Stimulated activated CD4-positive, alpha-beta T cell treated with anti-CD3 and anti-CD28 coated beads, Interleukin-15, amount 100 ng/mL, for 48 hours (primary cell): ENCODE data around the gene RIPOR2.
"Not testable (repeated sequence)": the region's sequence is repeated elsewhere in the genome, so short reads cannot be mapped to it uniquely, and the experiment has no call there.

ENCODE experiments used
- DNase-seq, 2 donors: peaks; one replicate each; pipeline ENCODE4 v3.0.0-alpha.2; 2020; ENCODE audit warnings: low read depth in 2 of 2

Gene RIPOR2

DNA sequence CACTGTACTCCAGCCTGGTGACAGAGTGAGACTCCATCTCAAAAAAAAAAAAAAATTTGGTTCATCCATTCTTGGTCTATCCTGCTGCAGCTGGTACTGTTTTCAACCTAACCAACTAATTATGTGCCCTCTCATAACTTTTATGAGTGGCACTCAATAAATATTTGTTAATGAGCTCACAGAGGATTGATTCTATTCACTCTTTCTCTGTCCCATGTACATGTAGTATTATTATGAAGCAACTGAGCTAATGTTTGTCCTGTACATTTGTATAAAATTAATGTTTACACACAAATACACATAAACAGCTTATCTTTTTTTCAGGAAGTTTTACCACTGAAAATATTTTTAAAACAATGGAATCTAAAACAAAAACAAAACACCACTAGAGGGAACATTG is 10.1 kb downstream of the RIPOR2 start:
- no peak for DNase-seq

DNA sequence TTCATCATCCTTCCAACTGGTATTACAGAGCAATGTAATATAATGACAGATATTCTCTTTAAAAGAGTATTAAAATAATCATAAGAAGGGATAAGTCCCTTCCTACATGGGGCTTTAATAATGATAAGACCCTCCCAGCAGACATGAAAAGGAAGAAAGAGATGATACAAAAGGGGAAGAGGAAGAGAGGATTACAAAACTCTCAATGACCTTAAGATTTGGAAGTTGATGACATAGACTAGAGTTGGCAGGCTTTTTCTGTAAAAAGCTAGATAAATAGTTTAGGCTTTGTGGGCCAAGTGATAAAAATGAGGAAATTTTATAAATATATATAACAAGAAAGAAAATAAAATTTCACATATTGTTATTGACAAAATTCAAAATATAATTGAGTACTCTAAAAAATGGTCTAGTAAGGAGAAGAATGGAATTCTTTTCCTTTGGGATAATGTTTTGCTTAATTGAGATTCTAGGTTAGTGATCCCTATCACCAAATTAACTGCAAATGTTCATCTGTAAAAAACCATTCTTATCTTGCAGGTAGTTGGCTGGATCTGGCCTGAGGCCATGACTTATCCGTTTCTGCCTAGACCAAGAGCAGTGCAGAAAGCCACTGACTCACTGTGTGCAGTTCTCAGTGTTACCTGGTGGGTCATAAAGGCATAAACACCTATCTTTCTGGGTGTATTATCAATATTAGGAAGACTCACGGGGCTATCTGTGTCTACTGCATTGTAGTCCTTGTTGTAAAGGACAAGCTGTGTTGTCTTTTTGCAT is 11.0 kb downstream of the RIPOR2 start:
- DNase-seq = no peak

DNA sequence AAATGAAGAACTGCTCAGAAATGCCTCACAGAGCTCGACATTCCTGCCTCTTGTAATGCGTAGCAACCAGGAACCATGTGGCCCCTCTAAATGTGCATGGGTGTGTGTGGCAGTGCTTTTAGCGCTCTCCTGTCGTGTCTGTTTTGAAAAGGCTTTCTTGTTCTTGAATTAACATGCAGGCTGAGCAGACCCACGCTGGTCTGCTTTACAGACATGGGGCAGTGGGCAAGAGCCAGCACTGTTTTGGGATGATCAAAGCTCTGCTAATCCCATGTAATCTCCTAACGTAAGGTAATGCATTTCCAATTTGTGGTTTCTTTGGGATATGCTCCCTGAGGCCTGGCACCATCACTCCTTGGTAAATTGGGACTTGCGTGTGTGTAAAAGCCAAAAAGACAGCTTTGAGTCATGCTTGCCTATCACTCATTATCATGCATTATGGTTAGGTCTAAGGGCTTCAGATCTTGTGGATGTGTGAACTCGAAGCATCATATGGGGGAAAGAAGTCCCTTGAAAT is 11.8 kb downstream of the RIPOR2 start:
- DNase-seq = no peak

DNA sequence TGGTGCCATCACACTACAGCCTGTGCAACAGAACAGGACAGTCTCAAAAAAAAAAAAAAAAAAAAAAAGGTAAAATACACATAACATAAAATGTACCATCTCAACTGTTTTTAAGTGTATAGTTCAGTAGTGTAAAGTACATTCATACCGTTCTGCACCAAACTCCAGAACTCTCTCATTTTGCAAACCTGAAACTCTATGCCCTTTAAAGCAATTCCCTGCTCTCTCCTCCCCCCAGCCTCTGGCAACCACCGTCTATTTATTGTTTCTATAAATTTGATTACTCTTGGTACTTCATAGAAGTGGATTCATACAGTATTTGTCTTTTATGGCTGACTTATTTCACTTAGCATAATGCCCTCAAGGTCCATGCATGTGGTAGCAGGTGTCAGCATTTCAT is 12.9 kb downstream of the RIPOR2 start:
- no peak for DNase-seq

DNA sequence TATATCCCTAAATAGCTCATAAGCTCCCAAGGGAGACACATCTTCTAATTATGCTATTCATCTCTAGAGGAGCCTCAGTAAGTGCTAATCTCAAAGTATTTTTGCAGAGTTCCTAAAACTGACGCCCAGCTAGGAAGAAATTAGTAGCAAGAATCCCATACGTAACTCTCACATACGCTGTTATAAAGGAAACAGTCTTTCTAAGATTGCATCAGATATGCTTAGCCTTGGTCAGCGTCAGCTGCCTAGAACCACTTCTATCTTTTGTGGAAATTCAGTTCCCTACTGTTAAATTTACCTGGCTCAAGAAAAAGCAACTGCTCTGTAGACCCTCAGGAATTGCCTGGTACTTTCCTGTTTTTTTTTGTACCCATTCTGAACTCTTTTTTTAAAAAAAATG is 13.6 kb downstream of the RIPOR2 start:
- no peak for DNase-seq

DNA sequence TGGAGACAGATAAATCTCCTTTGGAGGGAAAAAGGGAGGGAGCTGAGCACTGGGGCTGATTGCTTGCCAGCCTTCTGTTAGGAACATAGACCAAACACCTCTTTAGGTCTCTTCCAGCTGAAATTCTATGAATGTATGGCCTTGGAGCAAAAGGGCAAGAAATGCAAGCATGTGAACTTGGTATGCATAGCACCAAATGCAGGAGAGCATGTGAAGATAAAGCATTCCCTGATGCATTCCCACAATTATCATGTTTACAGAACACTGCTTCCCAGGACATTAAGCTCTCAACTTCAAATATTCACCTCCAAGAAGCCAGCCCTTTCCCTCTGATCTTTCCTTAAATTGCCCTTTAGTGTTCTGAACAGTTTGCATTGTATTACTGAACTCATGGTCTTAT is 15.6 kb downstream of the RIPOR2 start:
- no peak for DNase-seq

DNA sequence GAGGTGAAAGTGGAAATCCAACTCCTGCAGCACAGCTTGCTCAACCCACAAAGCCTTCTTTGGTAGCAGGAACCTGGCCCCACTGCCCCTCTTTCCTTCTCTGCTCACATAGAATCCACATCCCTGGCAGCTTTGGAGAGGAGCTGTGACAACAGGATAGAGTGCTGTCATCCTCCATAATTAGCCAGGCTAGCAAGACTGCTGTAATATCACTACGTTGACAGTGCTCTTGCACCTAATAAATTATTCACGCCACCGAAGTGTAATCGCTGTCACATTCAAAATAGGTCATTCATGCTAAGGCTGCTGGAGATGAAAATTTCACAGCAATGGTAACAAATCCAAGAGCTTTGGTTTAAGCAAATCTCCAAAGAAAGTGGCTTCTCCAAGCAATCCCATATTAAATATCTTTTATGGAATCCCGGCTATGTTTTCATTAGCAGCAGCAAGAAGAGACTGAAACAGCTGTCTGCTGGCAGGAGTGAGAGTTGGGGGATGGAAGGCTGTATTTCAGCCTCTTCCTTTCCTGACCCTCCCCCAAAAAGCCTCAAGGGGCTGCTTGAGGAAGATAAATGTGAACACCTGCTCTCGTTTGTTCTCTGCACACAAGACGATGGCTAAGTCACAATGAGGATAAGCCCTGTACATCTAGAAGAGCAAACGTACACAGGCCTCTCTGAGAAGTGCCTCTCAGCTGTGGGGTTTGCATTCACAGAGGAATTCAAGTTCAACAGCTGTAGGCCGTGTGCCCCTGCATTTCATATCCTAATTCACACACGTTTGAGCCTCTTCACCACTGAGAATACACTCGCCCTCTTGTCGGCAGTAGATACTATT is 16.5 kb downstream of the RIPOR2 start:
- no peak for DNase-seq

DNA sequence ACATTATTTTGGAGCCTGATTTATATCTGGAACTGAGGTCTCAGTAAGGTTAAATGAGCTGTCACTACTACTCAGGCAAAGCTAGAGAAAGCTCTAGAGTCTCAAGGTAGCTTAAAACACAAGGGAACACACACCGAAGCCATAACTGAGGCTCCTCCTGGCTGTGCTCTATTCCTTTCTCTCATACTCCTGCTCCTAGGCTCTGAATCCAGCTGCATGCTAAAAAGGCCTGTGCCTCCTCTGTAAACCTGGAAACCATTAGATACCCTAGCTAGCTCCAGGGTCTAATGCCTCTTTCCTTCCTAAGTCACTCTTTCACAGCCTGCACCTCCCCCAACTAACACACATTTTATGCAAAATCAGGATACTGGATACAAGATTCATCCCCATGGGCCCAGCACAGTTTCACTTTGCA is 17.1 kb downstream of the RIPOR2 start:
- no peak for DNase-seq

DNA sequence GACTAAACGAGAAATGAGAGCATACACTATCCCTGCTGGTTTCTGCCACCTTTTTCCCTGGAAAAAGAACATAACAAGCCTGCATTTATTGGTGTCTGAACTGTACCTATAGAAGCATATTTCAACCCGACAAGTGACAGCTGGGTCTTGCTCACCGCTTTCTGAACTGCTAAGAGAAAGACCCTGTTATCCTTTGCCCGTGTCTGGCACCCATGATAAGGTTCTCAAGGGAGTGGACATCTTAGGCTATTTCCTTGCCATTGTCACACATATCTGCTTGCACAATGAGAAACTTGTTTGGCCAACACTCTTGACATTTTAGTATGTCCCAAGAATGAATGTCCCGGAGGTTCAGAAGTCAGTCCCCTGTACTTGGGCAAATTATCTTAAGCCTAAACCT is 19.3 kb downstream of the RIPOR2 start:
- DNase-seq = no peak

DNA sequence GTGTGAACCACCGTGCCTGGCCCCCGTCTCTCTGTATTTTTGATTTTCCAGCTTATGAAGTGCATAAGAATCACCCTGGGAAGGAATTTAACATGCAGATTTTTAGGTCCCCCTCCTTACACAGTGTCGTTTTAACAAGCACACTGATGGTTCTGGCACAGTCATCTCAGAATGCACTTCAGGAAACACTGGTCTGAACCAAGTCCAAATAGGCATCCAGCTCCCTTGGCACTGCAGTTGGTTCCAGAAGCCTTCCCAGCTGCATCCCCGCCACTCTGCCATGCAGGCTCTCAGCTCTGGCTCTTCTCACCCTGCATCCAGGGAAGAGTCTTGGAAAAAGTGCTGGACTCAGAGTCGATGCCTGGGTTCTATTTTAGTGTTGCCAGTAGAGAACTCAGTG is 20.1 kb downstream of the RIPOR2 start:
- DNase-seq = no peak

DNA sequence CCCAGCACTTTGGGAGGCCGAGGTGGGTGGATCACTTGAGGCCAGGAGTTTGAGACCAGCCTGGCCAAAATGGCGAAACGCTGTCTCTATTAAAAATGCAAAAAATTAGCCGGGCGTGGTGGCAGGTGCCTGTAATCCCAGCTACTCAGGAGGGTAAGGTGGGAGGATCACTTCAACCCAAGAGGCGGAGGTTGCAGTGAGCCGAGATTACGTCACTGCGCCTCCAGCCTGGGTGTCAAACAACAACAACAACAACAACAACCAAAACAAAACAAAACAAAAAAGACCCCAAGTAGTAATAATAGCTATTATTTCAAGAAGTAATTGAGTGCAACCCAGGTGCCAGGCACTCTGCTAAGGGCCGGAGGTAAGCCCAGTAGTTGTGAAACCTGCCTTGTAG is 21.7 kb downstream of the RIPOR2 start:
- DNase-seq = not testable (repeated sequence)

DNA sequence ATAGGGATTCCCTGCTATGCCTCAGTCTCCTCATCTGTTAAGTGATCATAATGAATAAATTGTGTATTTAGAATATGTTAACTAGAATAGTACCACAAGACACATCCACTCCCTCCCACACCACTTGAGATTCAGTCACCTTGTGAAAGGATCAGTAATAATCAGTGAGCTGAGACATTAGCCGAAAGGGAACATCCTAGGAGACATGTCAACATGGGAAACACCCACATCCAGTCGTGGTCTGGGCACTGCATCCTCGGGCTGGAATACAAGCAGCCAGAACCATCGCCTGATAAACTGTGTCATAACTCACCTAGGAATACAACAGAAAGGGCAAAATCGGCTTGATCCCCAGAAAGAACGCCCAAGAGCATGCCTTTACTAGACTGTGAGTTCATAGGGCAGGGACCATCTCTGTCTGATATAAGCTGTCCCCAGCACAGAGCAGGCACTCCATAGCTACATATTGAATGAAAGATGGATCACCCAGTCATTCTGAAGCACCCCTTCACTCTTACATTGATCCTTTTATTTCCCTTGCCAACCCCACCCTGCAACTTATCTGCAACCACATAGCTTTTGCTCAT is 23.9 kb downstream of the RIPOR2 start:
- no peak for DNase-seq

DNA sequence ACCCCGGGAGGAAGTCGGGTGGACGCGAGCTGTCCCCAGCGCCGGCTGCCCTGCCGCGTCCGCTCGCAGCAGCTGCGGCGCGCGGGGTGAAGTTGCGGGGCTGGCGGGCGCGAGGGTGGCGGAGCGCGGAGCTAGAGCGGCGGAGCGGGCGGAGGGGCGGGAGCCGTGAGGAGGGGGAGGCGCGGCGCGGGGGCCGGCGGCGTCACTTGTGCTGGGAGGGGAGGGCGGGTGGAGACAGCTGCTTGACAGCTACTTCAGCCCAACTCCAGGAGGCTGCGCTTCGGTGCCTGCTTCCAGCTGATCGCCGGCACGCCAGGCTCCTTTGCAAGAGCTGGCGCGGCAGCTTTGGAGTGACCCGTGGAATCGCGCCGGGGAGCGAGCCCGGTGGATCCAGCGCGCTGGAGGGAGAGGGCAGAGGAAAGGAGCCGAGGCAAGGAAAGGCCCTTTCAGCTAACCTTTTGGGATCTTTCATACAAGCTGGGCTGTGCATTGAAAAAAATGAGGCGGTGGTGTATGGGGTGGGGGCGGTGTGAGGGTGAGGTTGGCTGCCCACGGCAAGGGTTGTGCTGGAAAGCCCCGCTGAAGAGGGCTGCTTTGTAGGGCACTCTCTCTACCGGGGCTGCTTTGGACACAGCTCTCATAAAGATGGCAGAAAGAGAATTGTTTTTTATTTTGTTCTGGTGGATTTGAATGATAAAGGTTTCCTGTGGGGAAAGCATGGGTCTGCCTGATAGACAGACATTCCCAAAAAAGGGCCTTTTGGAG is 24.6 kb downstream of the RIPOR2 start:
- no peak for DNase-seq

DNA sequence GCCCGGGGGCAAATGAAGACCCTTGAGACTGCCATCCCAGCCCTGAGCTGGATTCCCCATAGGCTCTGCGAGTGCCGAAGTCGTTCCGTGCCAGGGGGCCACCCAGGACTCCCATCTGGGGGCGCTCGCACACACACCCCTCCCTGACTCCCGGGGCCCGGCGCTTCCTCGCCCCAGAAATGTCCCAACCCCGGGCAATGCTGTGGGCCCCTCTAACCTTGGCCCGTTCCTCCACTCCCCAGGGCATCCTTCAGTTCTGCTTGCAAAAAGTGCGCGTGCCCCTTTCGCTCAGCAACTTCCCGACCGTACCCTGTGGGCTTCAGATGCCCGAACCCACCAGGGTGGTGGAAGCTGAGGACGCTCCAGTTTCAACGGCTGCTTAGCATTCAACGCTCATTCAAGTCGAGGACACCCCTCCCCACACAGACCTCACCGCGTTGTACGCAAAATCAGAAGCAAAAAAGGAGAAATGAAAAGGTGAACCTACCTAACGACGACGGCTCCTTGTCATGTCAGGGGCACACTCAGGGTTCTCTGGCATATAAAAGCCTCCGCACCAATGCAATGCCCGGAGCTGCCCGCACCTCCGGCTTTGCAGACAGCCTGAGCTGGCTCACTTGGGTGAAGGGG is 25.3 kb downstream of the RIPOR2 start:
- DNase-seq = no peak

DNA sequence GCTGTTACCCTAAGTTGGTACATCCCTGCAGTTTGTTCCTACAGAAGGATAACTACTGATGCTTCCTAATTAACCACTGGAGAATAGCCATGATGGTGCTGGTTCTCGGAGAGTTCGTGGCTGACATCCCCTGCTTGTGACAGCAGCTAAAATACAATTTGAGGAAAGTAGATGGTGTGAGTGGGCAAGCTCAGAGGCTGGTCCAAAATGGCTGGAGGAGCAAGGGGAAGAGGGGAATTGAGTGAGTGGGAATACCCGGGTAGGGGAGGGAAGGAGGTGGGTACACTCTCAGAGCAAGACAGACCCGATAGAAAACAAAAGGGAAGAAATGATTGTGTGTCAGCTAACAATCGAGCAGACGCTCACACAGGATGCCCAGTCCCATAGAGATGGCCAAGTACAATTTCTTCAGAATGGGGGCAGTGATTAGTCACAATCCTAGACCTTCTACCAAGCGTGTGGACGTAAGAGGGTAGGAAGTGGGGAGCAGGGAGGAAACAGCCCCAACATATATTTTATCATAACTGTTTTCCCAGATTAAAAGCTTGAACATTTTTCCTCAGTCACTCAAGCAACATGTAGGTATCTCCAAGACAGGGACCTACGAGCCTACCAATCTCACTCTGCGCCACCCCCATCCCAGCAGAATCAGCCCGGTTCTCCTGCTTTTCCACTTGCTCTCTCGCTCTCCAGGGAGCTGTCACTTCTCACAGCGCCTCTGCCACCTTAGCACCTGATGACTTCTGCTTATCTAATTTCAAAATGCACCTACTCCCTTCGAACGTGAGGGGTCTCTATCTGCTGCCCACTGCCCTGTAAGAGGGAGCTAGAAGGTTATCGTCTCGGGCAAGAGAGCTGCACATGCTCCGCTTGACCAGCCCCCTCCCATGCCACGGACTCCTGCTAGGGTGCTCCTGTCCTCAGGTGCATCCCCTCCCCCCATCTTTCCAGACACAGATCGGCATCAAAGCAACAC is 26.2 kb downstream of the RIPOR2 start:
- no peak for DNase-seq

DNA sequence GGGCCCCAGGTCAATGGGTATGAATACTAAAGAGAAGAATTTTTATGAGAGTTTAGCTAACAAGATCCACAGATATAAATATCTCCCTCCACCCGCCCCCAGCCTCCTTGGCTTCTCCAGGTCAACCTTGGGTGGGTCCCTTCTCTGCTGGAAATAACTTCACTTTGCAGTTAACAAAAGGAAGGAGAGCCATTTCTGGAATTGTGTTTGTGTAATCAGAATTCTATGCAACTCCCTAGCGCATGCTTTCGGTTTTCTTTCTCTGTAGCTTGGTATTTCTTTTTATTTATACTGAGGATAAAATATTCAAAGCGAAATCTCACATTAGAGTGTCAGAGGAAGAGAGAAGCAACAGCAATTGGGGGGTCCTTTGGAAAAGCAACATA is 27.1 kb downstream of the RIPOR2 start:
- DNase-seq = no peak

DNA sequence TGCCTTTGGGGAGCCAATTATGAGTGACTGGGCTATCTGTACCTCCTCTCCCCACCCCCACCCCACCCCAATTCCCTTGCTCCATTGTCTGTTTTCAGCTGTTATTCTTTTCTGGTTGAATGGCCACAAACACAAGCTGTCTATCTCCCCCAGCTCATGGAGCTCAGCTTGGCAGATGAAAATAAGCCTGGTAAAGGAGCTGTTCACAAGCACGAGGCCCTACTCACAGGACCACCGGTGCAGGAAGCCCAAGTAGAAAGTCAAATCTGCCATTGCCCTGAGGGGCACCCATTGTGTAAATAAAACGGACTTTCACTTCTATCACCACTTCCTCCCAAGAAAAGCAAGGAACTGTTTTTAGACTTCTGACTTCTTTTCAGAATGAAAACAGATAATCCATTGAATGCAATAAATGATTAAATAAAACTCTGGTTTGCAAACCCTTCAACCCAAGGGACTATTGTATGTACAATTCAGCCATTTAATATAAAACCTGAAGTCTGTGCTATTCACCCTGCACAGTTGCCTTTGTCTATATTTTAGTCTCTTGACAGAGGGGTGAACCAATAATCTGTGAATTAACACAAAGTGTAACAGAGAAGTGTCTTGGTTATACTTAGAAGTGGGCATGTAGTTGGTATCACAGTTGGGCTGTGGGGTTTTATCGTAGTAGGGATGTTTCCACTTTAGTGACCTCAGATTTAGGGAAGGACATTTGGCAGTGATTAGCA is 27.7 kb downstream of the RIPOR2 start:
- DNase-seq = no peak

DNA sequence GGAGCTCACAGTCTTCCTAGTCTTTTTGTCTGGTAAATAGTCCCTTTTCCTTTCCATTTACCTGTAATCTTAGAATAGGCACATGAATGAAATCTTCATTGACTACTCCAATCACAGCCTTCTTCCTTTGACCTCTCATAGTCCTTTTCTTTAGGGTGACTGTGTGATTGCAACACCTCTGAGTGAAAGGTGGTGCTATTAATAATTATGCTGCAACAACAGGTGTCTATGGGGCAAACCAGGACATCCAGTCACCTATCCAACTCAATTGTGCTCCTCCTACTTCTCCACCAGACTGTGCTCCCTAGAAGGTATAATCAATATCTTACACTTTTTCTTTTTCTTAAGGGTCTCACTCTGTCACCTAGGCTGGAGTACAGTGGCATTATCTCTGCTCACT is 29.4 kb downstream of the RIPOR2 start:
- DNase-seq = no peak

DNA sequence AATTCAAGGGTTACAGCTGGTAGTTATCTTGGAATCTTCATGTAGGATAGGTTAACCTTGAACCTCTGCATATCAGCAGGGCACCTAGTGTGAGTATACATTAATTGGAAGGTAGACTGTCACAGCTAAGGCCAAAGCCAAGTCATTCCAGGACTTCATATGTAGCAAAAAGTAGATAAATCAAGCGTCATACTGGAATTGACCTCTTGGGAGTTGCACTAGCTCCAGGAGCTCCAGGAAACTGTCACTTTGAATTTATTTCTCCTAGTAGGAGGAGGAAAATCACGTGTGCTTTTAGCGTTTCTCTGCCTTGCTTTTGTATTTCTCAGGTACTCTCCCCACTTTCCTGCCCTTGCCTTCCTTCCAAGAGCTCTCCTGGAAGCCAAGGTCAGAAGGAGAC is 30.3 kb downstream of the RIPOR2 start:
- no peak for DNase-seq

DNA sequence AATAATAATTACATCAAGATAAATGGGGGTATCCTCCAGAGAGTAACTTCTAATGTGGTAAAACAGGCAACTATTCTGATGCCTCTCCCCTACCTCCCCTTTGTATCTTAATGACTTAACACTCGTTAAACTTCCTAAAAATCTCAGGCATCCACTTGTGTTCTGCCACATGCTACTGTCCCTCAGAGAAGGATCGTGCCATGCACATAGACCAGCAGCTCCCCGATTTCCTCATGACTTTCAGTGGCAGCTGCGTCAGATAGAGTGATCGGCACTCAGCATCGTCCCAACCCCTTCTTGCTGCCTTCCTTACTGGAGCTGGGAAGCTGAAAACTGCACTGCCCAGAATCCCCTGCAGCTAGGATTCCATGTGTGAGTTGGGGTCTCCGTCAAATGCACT is 32.1 kb downstream of the RIPOR2 start:
- DNase-seq = no peak
